HepG2 (cell line): Measurements from ENCODE around the gene DNAAF3. TPM values are rescaled to one million over a fixed set of nuclear protein-coding genes. Genes with fewer than 3 reads are reported as not detected.

Experiments used
- AHDC1 ChIP-seq: sonication (generic); formaldehyde crosslinking; IDR thresholded peaks from 2 replicates; pipeline ENCODE4 v1.5.1; 2020; ENCODE audit warnings: mild to moderate bottlenecking, missing genetic modification reagents, borderline replicate concordance
- CERS6 ChIP-seq: sonication (generic); formaldehyde crosslinking; IDR thresholded peaks from 2 replicates; pipeline ENCODE4 v1.5.0; 2020; ENCODE audit warnings: missing genetic modification reagents
- ELK4 ChIP-seq: sonication (generic); formaldehyde crosslinking; IDR thresholded peaks from 2 replicates; pipeline ENCODE4 v1.9.0; 2021; ENCODE audit warnings: missing genetic modification reagents, borderline replicate concordance
- FOXJ3 ChIP-seq: sonication (generic); formaldehyde crosslinking; IDR thresholded peaks from 2 replicates; pipeline ENCODE4 v1.4.0; 2020; ENCODE audit warnings: missing genetic modification reagents, mild to moderate bottlenecking, borderline replicate concordance
- KDM1A ChIP-seq: IDR thresholded peaks from 2 replicates; pipeline ENCODE4 v1.6.1; 2016; ENCODE audit warnings: missing compliant biosample characterization
- KLF9 ChIP-seq: IDR thresholded peaks from 2 replicates; pipeline ENCODE4 v1.6.1; 2016; ENCODE audit warnings: low read depth
- MTA1 ChIP-seq: sonication (generic); formaldehyde crosslinking; IDR thresholded peaks from 2 replicates; pipeline ENCODE4 v1.4.0; 2020; ENCODE audit warnings: missing genetic modification reagents, mild to moderate bottlenecking, borderline replicate concordance
- MYC ChIP-seq: sonication (generic); formaldehyde crosslinking; IDR thresholded peaks from 2 replicates; pipeline ENCODE4 v1.9.0; 2021; ENCODE audit warnings: missing genetic modification reagents, borderline replicate concordance
- NCOA5 ChIP-seq: sonication (generic); formaldehyde crosslinking; IDR thresholded peaks from 2 replicates; pipeline ENCODE4 v1.4.0; 2020; ENCODE audit warnings: missing genetic modification reagents
- NRL ChIP-seq: sonication (generic); formaldehyde crosslinking; IDR thresholded peaks from 2 replicates; pipeline ENCODE4 v1.5.0; 2020; ENCODE audit warnings: missing genetic modification reagents, mild to moderate bottlenecking, moderate library complexity, borderline replicate concordance
- RFXAP ChIP-seq: sonication (generic); formaldehyde crosslinking; IDR thresholded peaks from 2 replicates; pipeline ENCODE4 v1.4.0; 2020; ENCODE audit warnings: missing genetic modification reagents, borderline replicate concordance
- ZFP36L2 ChIP-seq: sonication (generic); formaldehyde crosslinking; IDR thresholded peaks from 2 replicates; pipeline ENCODE4 v1.4.0; 2020; ENCODE audit warnings: missing genetic modification reagents
- ZNF138 ChIP-seq: sonication (generic); formaldehyde crosslinking; IDR thresholded peaks from 2 replicates; pipeline ENCODE4 v1.5.0; 2020; ENCODE audit warnings: mild to moderate bottlenecking, low read depth, missing genetic modification reagents
- ZNF225 ChIP-seq: sonication (generic); formaldehyde crosslinking; IDR thresholded peaks from 2 replicates; pipeline ENCODE4 v1.4.0; 2020; ENCODE audit warnings: mild to moderate bottlenecking, missing genetic modification reagents
- ZNF30 ChIP-seq: sonication (generic); formaldehyde crosslinking; IDR thresholded peaks from 2 replicates; pipeline ENCODE4 v1.5.0; 2020; ENCODE audit warnings: mild to moderate bottlenecking, missing genetic modification reagents
- ZNF335 ChIP-seq: sonication (generic); formaldehyde crosslinking; IDR thresholded peaks from 2 replicates; pipeline ENCODE4 v1.4.0; 2020; ENCODE audit warnings: missing genetic modification reagents
- polyA plus RNA-seq, 8 experiments: library from polyadenylated mRNA; depleted of rRNA in 3 of 8; stranded (reverse) in 7 of 8; unstranded in 1 of 8; fragments of >200 nt; fragmentation: Illumina TruSeq in 4 of 8; extraction: Trizol in 4 of 8; gene quantifications; 2 replicates each; pipeline versions ENCODE4 v1.2.1 to v1.2.3, GENCODE V29; 2011 to 2016; ENCODE audit warnings: low read depth in 4 of 8, missing spikeins in 1 of 8, mixed read lengths in 1 of 8; ENCODE audit not compliant: insufficient read depth in 1 of 8
- total RNA-seq, 5 experiments: library from RNA; depleted of rRNA; stranded (reverse); fragments of >200 nt; fragmentation: Illumina TruSeq; extraction: Trizol; gene quantifications; 2 replicates each; pipeline ENCODE4 v1.2.3, GENCODE V29; 2016; ENCODE audit warnings: low read depth in 1 of 5
- TF ChIP-seq, protein P1 (sequence below): sonication (generic); formaldehyde crosslinking; IDR thresholded peaks from 2 replicates; pipeline ENCODE4 v1.5.0; 2020; ENCODE audit warnings: mild to moderate bottlenecking, missing genetic modification reagents, borderline replicate concordance

DNAAF3 gene
- total and polyA plus RNA-seq, 2 of the 13 experiments (the other 11 are each of a cell fraction or from before 2014, with no cell fraction given) = 0.30 to 0.40 TPM

- TF ChIP-seq AHDC1 (CRISPR knock-in tag) = no peak
- TF ChIP-seq MYC (CRISPR knock-in tag) = 0 out of 2 replicates have a peak, but pooled peaks have one; percentile 22
- no peak for TF ChIP-seq NCOA5
- TF ChIP-seq ELK4 (CRISPR knock-in tag) = peak; percentile 66; the same call in 1 of the 2 replicates
- TF ChIP-seq, protein P1, sequence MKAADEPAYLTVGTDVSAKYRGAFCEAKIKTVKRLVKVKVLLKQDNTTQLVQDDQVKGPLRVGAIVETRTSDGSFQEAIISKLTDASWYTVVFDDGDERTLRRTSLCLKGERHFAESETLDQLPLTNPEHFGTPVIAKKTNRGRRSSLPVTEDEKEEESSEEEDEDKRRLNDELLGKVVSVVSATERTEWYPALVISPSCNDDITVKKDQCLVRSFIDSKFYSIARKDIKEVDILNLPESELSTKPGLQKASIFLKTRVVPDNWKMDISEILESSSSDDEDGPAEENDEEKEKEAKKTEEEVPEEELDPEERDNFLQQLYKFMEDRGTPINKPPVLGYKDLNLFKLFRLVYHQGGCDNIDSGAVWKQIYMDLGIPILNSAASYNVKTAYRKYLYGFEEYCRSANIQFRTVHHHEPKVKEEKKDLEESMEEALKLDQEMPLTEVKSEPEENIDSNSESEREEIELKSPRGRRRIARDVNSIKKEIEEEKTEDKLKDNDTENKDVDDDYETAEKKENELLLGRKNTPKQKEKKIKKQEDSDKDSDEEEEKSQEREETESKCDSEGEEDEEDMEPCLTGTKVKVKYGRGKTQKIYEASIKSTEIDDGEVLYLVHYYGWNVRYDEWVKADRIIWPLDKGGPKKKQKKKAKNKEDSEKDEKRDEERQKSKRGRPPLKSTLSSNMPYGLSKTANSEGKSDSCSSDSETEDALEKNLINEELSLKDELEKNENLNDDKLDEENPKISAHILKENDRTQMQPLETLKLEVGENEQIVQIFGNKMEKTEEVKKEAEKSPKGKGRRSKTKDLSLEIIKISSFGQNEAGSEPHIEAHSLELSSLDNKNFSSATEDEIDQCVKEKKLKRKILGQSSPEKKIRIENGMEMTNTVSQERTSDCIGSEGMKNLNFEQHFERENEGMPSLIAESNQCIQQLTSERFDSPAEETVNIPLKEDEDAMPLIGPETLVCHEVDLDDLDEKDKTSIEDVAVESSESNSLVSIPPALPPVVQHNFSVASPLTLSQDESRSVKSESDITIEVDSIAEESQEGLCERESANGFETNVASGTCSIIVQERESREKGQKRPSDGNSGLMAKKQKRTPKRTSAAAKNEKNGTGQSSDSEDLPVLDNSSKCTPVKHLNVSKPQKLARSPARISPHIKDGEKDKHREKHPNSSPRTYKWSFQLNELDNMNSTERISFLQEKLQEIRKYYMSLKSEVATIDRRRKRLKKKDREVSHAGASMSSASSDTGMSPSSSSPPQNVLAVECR (CRISPR knock-in tag) = peak; percentile 47; the same call in 1 of the 2 replicates
- TF ChIP-seq CERS6 (CRISPR knock-in tag) = no peak
- TF ChIP-seq FOXJ3 (CRISPR knock-in tag) = no peak
- no peak for TF ChIP-seq ZNF225 (CRISPR knock-in tag)
- TF ChIP-seq ZNF30 = no peak
- TF ChIP-seq KDM1A (CRISPR knock-in tag) = no peak
- TF ChIP-seq ZNF138 (CRISPR knock-in tag) = no peak
- peak; percentile 91 for TF ChIP-seq ZNF335 (CRISPR knock-in tag)
- TF ChIP-seq ZFP36L2 = no peak
- TF ChIP-seq RFXAP (CRISPR knock-in tag) = 0 out of 2 replicates have a peak, but pooled peaks have one; percentile 37
- TF ChIP-seq KLF9 (CRISPR knock-in tag) = no peak
- TF ChIP-seq MTA1 (CRISPR knock-in tag) = no peak
- no peak for TF ChIP-seq NRL (CRISPR knock-in tag)
Measured at GRCh38 chr19:55117663-55118391, 48.6 kb downstream of the DNAAF3 start (continued).
